Measurements from ENCODE around the gene RNF223. TPM values are rescaled to one million over a fixed set of nuclear protein-coding genes. Genes with fewer than 3 reads are reported as not detected.
A peak's percentile ranks its signal among the peaks of the same experiment; 100 is the strongest.

RNF223 gene
- total and polyA plus RNA-seq, 2 of the 13 experiments (the other 11 are each of a cell fraction or from before 2014, with no cell fraction given), result 0.03 TPM; not detected in 1

GRCh38 chr1:1115786-1116700 is 41.9 kb upstream of the RNF223 start, which contains the start of gene C1orf159 (continued):
- TF ChIP-seq ARID5B (CRISPR knock-in tag; IDR thresholded peaks at IDR 0.05) (no peak), REXO4 (CRISPR knock-in tag; IDR thresholded peaks at IDR 0.05; ENCODE audit: borderline replicate concordance) (no peak), DZIP1 (CRISPR knock-in tag; IDR thresholded peaks at IDR 0.05) (no peak), ZNF597 (CRISPR knock-in tag; IDR thresholded peaks at IDR 0.05) (no peak), ZNF652 (CRISPR knock-in tag; IDR thresholded peaks at IDR 0.05; ENCODE audit: borderline replicate concordance, low read depth) (no peak), CEBPB (IDR thresholded peaks at IDR 0.05; ENCODE audit: borderline replicate concordance, low read depth, low read length) (no peak), UBTF (CRISPR knock-in tag; IDR thresholded peaks at IDR 0.05) (peak; percentile 27; the same call in 1 of the 2 replicates), SOX5 (CRISPR knock-in tag; IDR thresholded peaks at IDR 0.05; ENCODE audit: borderline replicate concordance) (0 out of 2 replicates have a peak, but pooled peaks have one; percentile 20), NFRKB (IDR thresholded peaks at IDR 0.05) (no peak), CTCF (CRISPR knock-in tag; IDR thresholded peaks at IDR 0.05) (no peak), ZNF546 (CRISPR knock-in tag; conservative IDR thresholded peaks at IDR 0.05) (no peak), SIX1 (CRISPR knock-in tag; IDR thresholded peaks at IDR 0.05; ENCODE audit: borderline replicate concordance) (no peak)

All from HepG2 (cell line).